Breast epithelium (tissue), 4 donors: ENCODE measurements around the gene PCYT2. TPM values are rescaled to one million over a fixed set of nuclear protein-coding genes. Genes with fewer than 3 reads are reported as not detected.

Experiments used
- DNase-seq, 2 donors: peaks; one replicate each; pipeline ENCODE4 v3.0.0-alpha.2; 2019; ENCODE audit warnings: low spot score in 2 of 2
- H3K27ac ChIP-seq, 2 donors: fragments of 200-600 bp; sonication (generic) in 1 of 2; one replicate each; pipeline ENCODE4 v1.5.1; 2016 to 2019; ENCODE audit warnings: mild to moderate bottlenecking in 1 of 2
- H3K27me3 ChIP-seq, 2 donors: fragments of 200-600 bp; sonication (generic) in 1 of 2; one replicate each; pipeline versions ENCODE4 v1.5.1 to v1.6.0; 2017 to 2019; ENCODE audit warnings: control low read depth in 1 of 2, mild to moderate bottlenecking in 1 of 2
- H3K36me3 ChIP-seq: fragments of 200-600 bp; one replicate; pipeline ENCODE4 v1.5.1; 2019
- H3K4me1 ChIP-seq, 2 donors: fragments of 200-600 bp; sonication (generic); one replicate each; pipeline ENCODE4 v1.5.1; 2016 to 2019; ENCODE audit warnings: control low read depth in 1 of 2
- H3K4me3 ChIP-seq, 3 donors: fragments of 200-600 bp; sonication (generic); 1 replicate in 2 of 3; 2 replicates in 1 of 3; pipeline ENCODE4 v1.5.1; 2016 to 2019; ENCODE audit warnings: mild to moderate bottlenecking in 3 of 3, moderate library complexity in 2 of 3
- H3K9me3 ChIP-seq, 2 donors: fragments of 200-600 bp; sonication (generic) in 1 of 2; one replicate each; pipeline ENCODE4 v1.5.1; 2016 to 2019; ENCODE audit warnings: control low read depth in 1 of 2
- POLR2A ChIP-seq: fragments of 450-650 bp; IDR thresholded peaks from one replicate; pipeline ENCODE4 v1.6.1; 2016; ENCODE audit warnings: antibody characterized with exemption, mild to moderate bottlenecking, moderate library complexity
- POLR2AphosphoS5 ChIP-seq, 3 donors: sonication (generic); formaldehyde crosslinking; IDR thresholded peaks; one replicate each; pipeline ENCODE4 v1.6.1; 2017; ENCODE audit warnings: antibody characterized with exemption in 3 of 3
- intact Hi-C: fragments of 100-400 bp; cut with DNase I; formaldehyde crosslinking; loops from one replicate; pipeline ENCODE4 v1.15.1; 2023; ENCODE audit warnings: low total_unique reads
- total RNA-seq, 3 donors: library from RNA; depleted of rRNA; stranded (reverse); fragments of >200 nt; gene quantifications; one replicate each; pipeline ENCODE4 v1.1.0, GENCODE V29; 2016
- TF ChIP-seq, protein P1 (sequence below), 3 donors: fragments of 450-650 bp; IDR thresholded peaks; one replicate each; pipeline ENCODE4 v1.5.1; 2016 to 2017; ENCODE audit warnings: antibody characterized with exemption in 3 of 3, mild to moderate bottlenecking in 3 of 3, moderate library complexity in 3 of 3

Gene PCYT2
- total RNA-seq, 3 donors from 2014 or later = 22.9 to 69.4 (median 35.9) TPM

- Histone ChIP-seq H3K36me3 (no peaks in the 10 kb centered on the region), H3K9me3 (no peaks in the 10 kb centered on the region), H3K4me1 (peaks cover 0 to 9% of the 10 kb centered on the region in 2 donors), H3K4me3 (no peak overlapping the region), H3K27ac (no peak overlapping the region), H3K27me3 (no peaks in the 10 kb centered on the region)
- no peak for TF ChIP-seq POLR2A
- TF ChIP-seq, protein P1, sequence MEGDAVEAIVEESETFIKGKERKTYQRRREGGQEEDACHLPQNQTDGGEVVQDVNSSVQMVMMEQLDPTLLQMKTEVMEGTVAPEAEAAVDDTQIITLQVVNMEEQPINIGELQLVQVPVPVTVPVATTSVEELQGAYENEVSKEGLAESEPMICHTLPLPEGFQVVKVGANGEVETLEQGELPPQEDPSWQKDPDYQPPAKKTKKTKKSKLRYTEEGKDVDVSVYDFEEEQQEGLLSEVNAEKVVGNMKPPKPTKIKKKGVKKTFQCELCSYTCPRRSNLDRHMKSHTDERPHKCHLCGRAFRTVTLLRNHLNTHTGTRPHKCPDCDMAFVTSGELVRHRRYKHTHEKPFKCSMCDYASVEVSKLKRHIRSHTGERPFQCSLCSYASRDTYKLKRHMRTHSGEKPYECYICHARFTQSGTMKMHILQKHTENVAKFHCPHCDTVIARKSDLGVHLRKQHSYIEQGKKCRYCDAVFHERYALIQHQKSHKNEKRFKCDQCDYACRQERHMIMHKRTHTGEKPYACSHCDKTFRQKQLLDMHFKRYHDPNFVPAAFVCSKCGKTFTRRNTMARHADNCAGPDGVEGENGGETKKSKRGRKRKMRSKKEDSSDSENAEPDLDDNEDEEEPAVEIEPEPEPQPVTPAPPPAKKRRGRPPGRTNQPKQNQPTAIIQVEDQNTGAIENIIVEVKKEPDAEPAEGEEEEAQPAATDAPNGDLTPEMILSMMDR (IDR thresholded peaks at IDR 0.05) = no peak
- TF ChIP-seq POLR2AphosphoS5 (IDR thresholded peaks at IDR 0.05) = no peak
- DNase-seq = no peak
- intact Hi-C loops = no loop called here
These were observed 2.0 kb downstream of the PCYT2 start for GRCh38 chr17:81909231-81909630.

DNA sequence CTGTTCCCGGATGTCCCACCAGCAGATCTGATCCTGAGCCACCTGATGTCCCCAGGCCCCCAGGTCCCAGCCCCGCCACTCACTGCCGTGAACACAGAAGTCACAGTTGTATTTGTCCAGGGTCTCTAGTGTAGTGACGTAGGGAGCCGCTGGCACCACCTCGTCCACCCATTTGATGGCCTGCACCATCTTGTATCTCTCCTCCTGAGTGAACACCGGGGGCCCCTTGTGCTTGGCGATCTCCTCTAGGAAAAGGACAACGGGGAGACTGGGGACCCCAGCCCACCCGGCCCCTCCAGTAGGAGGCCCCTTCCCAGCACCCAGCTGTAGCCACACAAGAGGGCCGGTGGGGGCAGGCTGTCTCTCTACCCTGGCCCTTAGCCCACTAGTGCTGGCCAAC is 2.4 kb downstream of the PCYT2 start:
- Histone ChIP-seq H3K9me3 (no peaks in the 10 kb centered on the region), H3K4me1 (peaks cover 0 to 9% of the 10 kb centered on the region in 2 donors), H3K4me3 (no peak overlapping the region), H3K36me3 (no peaks in the 10 kb centered on the region), H3K27ac (no peak overlapping the region), H3K27me3 (no peaks in the 10 kb centered on the region)
- TF ChIP-seq POLR2A (no peak), POLR2AphosphoS5 (IDR thresholded peaks at IDR 0.05) (no peak)
- TF ChIP-seq, protein P1 (IDR thresholded peaks at IDR 0.05) = no peak
- no peak for DNase-seq
- intact Hi-C loops = no loop called here

- intact Hi-C loops = no loop called here
- Histone ChIP-seq H3K36me3 (no peaks in the 10 kb centered on the region), H3K9me3 (no peaks in the 10 kb centered on the region), H3K27me3 (no peaks in the 10 kb centered on the region), H3K4me1 (peaks cover 0 to 9% of the 10 kb centered on the region in 2 donors), H3K4me3 (no peak overlapping the region), H3K27ac (no peak overlapping the region)
- TF ChIP-seq POLR2A = no peak
- TF ChIP-seq, protein P1 (IDR thresholded peaks at IDR 0.05) = no peak
- no peak for TF ChIP-seq POLR2AphosphoS5 (IDR thresholded peaks at IDR 0.05)
- no peak for DNase-seq
These were observed 3.7 kb downstream of the PCYT2 start for GRCh38 chr17:81907219-81908145.

DNA sequence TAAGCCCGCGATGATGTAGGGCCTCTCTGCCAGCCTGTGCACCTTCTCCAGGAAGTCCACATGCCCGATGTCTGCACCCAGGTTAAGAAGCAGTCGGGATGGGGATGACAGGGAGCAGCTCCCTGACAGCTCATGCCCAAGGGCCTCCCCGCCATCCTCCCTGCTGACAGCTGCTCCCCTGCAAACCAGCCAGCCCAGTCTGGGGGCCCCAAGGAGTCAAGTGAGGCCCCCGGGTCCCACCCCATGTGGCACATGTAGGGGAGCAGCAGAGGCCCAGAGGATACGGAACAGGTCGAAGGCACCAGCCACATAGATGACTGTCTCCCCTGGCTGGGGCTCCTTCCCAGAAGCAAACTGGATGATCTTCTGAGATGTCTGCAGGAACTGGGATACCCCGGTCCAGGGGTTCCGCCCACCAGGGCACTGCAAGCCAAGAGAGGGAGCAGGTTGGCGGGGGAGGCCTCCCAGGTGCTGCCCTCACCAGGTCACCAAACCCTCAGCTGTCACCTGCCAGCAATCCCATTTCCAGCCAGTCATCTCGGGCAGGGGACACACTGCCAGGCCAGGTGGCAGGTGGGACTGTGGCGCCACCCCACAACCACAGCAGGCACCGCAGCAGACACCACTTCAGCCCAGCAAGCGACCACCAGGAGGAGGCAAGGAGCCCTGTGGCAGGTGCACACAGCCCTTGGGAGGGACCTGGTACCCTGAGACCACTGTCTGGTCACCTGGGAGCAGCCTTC is 4.6 kb downstream of the PCYT2 start:
- peaks cover 0 to 9% of the 10 kb centered on the region in 2 donors for H3K4me1 ChIP-seq
- intact Hi-C loops = no loop called here
- no peak for DNase-seq
- TF ChIP-seq POLR2AphosphoS5 (IDR thresholded peaks at IDR 0.05) = no peak
- no peak for TF ChIP-seq POLR2A
- TF ChIP-seq, protein P1 (IDR thresholded peaks at IDR 0.05) = no peak
- no peaks in the 10 kb centered on the region for H3K27me3 ChIP-seq
- no peaks in the 10 kb centered on the region for H3K9me3 ChIP-seq
- no peak overlapping the region for H3K27ac ChIP-seq
- no peak overlapping the region for H3K4me3 ChIP-seq
- no peaks in the 10 kb centered on the region for H3K36me3 ChIP-seq

GRCh38 chr17:81905993-81906392 is 5.2 kb downstream of the PCYT2 start:
- Histone ChIP-seq H3K4me3 (no peak overlapping the region), H3K9me3 (no peaks in the 10 kb centered on the region), H3K36me3 (no peaks in the 10 kb centered on the region), H3K27ac (no peak overlapping the region), H3K4me1 (peaks cover 0 to 9% of the 10 kb centered on the region in 2 donors), H3K27me3 (no peaks in the 10 kb centered on the region)
- intact Hi-C loops = no loop called here
- TF ChIP-seq, protein P1 (IDR thresholded peaks at IDR 0.05) = no peak
- TF ChIP-seq POLR2A (no peak), POLR2AphosphoS5 (IDR thresholded peaks at IDR 0.05) (no peak)
- no peak for DNase-seq
